ENCODE measurements around the gene XPO1.
"Not testable (repeated sequence)": the region's sequence is repeated elsewhere in the genome, so short reads cannot be mapped to it uniquely, and the experiment has no call there.

XPO1 gene

DNA sequence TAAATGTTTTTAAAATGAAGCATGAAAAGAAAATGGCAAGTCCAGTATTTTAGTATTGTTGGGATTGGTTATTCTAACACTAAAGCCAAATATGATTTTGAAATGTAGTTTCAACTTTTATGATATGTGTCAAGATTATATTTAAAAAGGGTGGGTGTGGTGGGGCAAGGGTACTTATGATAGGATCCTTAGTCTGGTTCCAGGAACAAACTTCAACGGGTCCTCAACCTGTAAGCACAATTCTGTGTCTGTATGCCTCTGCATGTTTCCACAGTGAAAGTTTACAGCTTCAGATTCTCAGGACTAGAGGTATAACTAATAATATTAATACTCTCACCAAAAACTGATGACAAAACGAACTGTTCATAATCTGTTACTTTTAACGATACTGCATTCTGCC lies 73.1 kb downstream of the XPO1 start:
- no peak for DNase-seq

DNA sequence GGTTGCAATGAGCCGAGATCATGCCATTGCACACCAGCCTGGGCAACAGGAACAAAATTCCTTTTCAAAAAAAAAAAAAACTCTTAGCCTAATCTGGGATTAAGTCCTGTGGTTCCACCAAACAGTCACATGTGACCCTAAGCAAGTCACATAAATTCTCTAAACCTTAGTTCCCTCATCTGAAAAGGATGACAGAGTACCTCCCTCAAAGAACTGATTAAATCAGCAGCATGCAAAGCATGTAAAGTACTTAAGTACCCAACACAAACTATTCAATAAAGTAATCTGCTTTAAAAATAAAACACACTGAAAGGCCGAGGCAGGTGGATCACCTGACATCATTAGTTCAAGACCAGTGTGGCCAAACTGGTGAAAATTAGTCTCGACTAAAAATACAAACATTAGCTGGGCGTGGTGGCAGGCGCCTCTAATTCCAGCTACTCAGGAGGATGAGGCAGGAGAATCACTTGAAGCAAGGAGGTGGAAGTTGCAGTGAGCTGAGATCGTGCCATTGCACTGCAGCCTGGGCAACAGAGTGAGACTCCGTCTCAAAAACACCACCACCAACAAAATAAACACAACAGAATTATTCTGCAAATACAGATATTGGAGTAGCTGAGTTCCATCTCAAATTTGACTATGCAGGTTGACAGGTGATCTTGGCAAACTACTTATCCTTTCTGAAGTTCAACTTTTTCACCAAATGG lies 74.2 kb downstream of the XPO1 start:
- DNase-seq: no peak

DNA sequence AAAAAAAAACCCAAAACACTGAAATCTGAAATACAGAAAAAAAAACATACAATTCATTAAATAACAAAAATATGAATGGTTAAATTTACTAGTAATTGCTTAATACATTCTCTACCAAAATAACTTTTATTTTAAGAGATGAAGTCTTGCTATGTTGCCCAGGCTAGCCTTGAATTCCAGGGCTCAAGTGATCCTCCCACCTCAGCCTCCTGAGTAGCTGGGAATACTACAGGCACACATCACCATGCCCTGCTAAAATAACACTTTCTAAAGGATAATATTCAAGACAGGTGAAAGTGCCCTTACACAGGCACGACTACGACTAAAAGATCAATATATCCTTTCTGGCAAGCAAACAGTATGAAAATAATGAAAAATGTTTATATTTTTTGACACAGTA lies 76.8 kb downstream of the XPO1 start:
- DNase-seq: no peak

DNA sequence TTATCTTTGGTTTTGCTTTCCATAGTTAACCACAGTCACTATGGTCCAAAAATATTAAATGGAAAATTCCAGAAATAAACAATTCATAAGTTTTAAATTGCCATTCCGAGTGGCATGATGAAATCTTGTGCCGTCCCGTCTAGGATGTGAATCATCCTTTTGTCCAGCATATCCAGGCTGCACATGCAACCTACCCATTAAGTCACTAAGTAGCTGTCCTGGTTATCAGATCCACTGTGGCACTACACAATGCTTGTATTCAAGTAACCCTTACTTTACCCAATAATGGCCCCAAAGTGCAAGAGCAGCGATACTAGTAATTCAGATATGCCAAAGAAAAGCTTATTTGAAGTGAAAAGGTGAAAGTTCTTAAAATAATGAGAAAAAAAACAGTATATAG lies 78.0 kb downstream of the XPO1 start:
- no peak for DNase-seq

DNA sequence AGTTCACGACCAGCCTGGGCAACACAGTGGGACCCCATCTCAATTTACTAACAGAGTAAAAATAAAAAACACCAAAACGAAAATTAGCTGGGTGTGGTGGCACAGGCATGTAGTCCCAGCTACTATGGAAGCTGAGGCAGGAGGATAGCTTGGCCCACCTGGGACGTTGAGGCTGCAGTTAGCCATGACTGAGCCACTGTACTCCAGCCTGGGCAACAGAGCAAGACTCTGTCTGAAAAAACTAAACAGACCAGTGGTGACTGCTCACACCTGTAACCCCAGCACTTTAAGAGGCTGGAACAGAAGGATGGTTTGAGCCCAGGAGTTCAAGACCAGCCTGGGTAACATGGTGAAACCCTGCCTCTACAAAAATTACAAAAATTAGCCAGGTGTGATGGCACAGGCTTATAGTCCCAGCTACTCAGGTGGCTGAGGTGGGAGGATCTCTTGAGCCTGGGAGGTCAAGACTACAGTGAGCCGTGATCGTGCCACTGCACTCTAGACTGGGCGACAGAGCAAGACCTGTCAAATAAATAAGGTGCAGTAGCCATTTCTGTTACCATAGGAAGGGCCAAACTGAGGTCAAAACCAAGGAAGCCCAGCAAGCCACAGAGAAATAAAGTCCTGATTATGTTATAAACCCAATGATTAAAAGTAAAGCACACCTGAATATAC lies 81.3 kb downstream of the XPO1 start:
- no peak for DNase-seq

DNA sequence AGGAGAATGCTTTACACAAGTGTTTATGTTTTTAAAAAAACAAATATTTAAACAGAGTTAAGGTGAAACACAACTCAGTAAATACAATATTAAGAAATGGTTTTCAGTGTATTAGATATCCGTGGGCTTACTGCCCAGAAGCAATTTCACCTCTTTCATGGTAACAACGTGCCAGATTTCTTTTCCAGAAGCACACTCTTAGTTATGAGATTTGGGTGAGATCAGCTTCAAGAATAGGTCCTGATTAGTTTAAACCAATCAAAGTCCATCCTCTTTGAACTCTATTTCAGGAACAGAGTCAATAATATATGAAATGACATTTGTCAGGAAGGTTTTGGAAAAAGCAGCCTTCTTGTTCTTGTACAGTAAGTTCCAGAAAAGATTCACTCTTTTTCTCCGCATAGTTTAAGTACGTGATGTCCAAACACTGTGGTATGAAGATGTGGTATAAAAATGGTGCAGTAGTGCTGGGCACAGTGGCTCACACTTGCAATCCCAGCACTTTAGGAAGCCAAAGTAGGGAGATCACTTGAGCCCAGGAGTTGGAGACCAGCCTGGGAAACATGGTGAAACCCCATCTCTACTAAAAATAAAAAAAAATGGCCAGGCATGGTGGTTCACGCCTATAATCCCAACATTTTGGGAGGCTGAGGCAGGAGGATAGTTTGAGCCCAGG lies 81.9 kb downstream of the XPO1 start:
- DNase-seq: no peak

DNA sequence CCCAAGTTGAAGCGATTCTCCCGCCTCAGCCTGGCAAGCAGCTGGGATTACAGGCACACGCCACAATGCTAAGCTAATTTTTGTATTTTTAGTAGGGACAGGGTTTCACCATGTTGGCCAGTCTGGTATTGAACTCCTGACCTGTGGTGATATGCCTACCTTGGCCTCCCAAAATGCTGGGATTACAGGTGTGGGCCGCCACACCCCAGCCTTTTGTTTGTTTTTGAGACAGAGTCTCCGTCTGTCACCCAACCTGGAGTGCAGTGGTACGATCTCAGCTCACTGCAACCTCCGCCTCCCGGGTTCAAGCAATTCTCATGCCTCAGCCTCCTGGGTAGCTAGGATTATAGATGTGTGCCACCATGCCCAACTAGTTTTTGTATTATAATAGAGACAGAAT lies 83.2 kb downstream of the XPO1 start:
- DNase-seq: not testable (repeated sequence)

DNA sequence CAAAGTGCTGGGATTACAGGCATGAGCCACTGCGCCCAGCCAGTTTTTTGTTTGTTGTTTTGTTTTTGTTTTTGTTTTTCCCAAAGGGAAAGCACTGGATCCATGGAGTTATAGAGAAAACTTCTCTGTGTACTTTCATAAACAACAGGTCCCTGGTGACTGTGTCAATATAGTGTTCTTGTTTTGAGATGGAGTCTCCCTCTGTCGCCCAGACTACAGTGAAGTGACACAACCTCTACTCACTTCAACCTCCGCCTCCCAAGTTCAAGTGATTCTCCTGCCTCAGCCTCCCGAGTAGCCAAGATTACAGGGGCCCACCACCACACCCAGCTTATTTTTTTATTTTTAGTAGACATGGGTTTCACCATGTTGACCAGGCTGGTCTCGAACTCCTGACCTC lies 83.8 kb downstream of the XPO1 start:
- no peak for DNase-seq

DNA sequence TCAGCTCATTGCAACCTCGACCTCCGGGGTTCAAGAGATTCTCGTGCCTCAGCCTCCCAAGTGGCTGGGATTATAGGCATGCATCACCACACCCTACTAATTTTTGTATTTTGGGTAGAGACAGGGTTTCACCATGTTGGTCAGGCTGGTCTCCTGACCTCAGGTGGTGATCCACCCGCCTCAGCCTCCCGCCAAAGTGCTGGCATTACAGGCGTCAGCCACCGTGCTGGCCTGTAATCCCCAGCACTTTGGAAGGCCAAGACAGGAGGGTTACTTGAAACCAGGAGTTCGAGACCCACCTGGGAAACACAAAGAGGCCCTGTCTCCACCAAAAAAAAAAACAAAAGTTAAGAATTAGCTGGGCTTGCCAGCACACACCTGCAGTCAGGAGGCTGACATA lies 85.8 kb downstream of the XPO1 start:
- no peak for DNase-seq

DNA sequence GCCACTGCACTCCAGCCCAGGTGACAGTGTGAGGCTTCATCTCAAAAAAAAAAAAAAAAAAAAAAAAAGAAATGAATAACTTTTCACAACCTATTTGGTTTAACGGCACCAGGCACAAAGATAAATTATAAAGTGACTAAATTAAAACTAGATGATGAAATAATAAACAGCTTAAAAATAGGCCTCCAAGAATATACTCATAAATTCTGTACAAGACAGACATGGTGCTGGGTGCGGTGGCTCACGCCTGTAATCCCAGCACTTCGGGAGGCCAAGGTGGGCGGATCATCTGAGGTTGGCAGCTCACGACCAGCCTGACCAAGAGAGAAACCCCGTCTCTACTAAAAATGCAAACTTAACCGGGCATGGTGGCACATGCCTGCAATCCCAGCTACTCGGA lies 87.0 kb downstream of the XPO1 start:
- DNase-seq: no peak

DNA sequence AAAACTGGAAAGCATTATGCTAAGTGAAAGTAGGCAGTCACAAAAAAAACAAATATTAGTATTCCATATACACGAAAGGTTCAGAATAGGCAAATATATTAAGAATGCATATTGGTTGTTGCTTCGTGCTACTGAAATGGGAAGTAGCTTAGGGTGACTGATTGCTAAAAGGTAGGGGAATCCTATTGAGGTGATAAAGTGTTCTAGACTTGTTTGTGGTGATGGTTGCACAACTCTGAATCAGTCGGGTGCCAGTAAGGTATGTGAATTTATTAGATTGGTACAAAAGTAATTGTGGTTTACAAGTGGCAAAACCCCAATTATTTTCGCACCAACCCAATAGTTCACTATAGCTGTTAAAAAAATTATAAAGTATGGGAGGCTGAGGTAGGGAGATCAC lies 88.0 kb downstream of the XPO1 start:
- peak in 1 of 2 donors; percentile 29 for DNase-seq

DNA sequence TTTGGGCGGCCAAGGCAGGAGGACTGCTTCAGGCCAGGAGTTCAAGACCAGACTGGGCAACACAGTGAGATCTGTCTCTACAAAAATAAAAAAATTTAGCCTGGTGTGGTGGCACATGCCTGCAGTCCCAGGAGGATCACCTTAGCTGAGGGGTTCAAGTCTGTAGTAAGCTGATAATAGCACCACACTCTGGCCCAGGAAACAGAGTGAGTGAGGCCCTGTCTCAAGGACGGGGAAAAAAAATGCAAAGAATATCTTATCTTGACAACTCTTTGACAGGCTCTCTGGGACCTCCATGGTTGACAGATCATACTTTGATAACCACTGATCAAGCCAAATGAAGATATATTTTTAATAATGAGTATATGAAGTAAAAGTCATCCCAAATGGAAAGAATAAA lies 89.9 kb downstream of the XPO1 start:
- no peak for DNase-seq

DNA sequence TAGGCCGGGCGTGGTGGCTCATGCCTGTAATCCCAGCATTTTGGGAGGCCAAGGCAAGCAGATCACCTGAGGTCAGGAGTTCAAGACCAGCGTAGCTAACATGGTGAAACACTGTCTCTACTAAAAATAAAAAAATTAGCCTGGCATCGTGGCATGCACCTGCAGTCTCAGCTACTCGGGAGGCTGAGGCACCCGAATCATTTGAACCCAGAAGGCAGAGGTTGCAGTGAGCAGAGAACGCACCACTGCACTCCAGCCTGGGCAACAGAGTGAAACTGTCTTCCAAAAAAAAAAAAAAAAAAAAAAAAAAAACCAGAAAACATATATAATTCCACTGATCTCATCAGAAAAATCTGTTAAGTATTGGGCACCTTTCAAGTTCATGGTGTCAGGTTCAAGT lies 91.2 kb downstream of the XPO1 start:
- DNase-seq: not testable (repeated sequence)

DNA sequence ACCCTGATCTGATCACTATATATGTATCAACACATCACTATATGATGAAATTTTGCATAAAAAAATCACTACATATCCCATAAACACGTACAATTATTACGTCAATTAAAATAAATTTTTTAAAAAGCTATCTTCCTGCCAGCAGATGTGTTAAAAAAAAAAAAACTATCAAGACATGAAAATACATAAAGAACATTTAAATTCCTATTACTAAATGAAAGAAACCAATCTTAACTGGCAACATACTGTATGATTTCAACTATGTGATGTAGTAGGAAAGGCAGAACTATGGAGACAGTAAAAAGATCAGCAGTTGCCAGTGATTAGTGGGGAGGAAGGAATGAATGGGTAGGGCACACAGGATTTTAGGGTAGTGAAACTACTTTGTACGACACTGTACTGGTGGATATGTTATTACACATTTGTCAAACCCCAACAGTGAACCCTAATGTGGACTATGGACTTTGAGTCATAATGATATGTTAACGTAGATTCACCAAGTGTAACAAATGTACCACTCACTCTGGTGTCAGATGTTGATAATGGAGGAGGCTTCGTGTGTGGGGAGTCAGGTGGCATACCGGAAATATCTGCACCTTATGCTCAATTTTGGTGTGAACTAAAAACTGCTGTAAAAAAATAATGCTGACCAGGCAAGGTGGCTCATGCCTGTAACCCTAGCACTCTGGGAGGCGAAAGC lies 94.7 kb downstream of the XPO1 start:
- no peak for DNase-seq

DNA sequence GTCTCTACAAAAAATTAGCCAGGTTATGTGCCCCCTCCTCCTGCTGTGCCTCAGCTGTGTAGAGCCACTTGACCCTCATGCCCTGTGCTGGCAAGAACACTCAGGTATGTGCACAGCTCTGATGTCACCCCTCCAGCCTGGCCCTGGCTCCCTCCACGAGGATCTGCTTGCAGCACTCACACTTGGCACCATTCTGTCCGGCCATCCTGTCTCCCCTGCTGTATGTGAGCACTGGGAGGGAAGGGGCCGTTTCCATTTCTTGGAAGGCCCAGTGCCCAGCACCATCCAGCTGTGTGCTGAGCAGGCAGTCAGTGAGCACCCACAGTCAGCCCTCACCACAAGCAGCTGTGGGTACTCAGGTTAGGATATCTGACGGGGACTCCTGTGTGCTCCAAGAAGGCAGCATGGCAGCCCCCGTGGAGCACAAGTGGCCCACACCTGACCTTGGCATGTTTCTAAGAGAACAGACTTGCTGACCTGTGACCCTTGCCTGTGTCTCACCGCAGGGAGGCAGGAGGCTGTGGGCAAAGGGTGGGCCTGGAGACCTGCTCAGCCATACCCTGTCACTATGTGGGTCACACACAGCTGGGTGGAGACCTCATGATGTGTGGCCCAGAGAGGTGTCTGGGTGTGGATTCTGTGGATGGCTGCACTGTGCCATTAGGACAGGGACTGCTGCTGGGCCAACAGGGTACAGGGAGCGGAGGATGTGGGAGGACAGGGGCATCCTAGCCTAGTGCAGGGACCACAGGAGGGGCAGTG lies 98.7 kb downstream of the XPO1 start:
- no peak for DNase-seq

DNA sequence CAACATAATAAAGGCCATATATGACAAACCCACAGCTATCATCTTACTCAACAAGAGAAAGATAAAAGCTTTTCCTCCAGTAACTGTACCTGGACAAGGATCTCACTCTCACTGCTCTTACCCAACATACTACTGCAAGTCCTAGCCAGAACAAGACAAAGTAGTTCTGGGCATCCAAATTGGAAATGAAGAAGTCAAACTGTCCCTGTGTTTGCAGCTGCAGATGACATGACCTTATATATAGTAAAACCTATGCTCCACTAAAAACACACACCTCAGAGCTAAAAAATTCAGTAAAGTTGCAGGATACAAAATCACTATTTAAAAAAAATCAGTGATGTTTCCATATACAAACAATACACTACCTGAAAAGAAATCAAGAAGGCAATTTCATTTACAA lies 99.5 kb downstream of the XPO1 start:
- DNase-seq: no peak

DNA sequence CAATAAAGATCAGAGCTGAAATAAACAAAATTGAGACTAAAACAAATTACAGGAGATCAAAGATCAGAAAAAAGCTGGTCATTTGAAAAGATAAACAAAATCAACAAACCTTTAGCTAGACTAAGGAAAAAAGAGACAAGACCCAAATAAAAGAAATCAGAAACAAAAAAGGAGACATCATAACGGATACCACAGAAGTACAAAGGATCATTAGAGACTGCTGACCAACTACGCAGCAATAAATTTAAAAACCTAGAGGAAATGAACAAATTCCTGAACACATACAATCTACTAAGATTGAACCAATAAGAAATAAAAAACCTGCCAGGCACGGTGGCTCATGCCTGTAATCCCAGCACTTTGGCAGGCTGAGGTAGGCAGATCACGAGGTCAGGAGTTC lies 101.0 kb downstream of the XPO1 start:
- DNase-seq: no peak

DNA sequence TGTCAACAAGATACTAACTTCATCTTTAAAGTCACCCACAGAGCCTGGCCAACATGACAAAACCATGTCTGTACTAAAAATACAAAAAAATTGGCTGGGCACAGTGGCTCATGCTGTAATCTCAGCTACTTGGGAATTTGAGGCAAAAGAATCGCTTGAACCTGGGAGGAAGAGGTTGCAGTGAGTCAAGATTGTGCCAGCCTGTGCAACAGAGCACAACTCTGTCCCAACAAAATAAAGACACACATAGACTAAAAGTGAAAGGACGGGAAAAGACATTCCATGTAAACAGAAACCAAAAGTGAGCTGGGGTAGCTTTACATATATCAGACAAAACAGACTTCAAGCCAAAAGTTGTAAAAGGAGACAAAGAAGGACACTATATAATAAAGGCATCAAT lies 102.1 kb downstream of the XPO1 start:
- no peak for DNase-seq

DNA sequence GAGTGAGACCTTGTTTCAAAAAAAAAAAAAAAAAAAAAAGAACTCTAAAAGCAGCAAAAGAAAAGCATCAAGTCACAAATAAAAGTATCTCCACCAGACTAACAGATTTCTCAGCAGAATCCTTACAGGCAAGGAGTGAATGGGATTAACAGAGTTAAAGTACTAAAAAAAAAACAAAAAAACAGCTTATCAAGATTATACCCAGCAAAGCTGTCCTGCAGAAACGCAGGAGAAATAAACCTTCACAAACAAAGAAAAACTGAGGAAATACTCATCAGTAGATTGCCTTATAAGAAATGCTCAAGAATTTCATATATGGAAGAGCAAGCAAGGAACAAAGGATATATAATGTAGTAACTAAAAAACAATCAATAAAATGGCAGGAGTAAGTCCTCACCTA lies 102.9 kb downstream of the XPO1 start:
- DNase-seq: no peak

DNA sequence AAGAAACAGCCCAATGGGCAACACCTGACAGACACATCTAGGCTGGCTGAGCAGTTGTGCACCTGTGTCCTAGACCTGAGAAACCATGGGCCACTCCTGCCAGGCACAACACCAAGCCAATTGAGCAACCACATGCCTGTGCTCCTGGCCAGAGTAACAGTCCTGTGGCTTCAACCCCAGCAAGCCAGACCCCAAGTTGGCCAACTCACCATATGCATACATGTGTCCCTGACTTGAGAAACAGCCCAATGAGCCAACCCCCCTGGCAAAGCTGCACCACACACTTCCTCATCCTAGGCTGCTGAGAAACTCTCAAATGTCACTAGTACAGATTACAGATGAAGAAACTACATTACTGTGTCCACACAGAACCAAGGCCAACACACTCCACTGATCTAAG lies 103.8 kb downstream of the XPO1 start:
- peak in 1 of 2 donors; percentile 29 for DNase-seq

DNA sequence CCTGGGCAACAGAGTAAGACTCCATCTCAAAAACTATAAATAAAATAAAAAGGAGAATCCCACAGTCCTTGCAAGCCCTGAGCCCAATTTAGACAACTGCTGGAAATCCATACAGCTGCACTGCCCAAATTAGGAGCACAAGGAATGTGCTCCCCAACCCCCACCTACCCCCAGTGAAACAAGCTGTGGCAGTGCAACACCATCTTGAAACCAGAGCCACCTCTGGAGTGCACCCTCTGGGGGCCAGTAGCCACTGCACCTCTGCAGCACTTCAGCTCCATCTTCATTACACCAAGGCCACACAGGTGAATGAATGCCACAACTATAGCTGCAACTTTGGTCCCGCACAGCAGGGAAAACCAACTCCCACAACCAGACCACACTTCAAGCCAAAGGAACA lies 104.5 kb downstream of the XPO1 start:
- no peak for DNase-seq

DNA sequence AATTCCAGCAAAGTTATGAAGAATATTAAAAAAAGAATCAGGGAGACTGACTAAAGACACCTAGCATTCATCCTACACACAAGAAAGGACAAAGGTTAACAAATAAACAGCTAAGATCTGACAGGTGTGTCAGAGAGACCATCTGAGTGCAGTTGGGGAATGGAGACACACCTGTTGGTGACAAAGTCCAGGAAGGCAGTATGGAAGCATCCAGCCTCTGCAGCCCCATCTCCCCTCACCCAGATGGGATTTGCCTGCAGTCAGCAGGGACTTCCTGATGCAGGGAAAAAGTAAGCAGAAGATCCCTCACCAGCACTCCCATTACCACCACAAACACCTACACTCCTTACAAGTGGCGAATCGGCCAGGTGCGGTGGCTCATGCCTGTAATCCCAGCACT lies 105.2 kb downstream of the XPO1 start:
- no peak for DNase-seq

DNA sequence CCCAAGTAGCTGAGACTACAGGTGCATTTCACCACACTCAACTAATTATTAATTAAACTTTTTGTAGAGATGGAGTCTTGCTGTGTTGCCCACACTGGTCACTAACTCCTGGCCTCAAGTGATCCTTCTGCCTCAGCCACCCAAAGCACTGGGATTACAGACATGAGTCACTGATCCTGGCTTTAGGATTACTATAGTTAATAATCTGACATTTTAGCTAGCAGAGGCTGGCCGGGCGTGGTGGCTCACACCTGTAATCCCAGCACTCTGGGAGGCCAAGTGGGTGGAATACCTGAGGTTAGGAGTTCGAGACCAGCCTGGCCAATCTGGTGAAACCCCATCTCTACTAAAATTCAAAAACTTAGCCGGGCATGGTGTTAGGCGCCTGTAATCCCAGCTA lies 106.8 kb downstream of the XPO1 start:
- no peak for DNase-seq
